KOPT-K1 (cell line): ENCODE measurements around the gene ATXN7.

ENCODE experiments used
- H3K27ac ChIP-seq: fragments of 200-600 bp; sonication (generic); 2 replicates; pipeline ENCODE4 v1.5.1; 2016; ENCODE audit warnings: antibody characterized with exemption, mild to moderate bottlenecking, low read depth, low read length; ENCODE audit not compliant: poor library complexity, severe bottlenecking
- H3K36me3 ChIP-seq: fragments of 200-600 bp; sonication (generic); 2 replicates; pipeline ENCODE4 v1.5.1; 2017; ENCODE audit warnings: antibody characterized with exemption, mild to moderate bottlenecking, low read length, moderate library complexity; ENCODE audit not compliant: insufficient read depth
- H3K9me3 ChIP-seq: fragments of 200-600 bp; sonication (generic); 2 replicates; pipeline ENCODE4 v1.5.1; 2017; ENCODE audit warnings: antibody characterized with exemption, low read length, mild to moderate bottlenecking; ENCODE audit not compliant: insufficient read depth, poor library complexity, severe bottlenecking

ATXN7 gene

GRCh38 chr3:63927422-63928280 is 64.0 kb downstream of the ATXN7 start:
- Histone ChIP-seq H3K9me3 (no peaks in the 10 kb centered on the region), H3K36me3 (peaks cover 73% of the 10 kb centered on the region), H3K27ac (no peak overlapping the region)

GRCh38 chr3:63931290-63931689 is 67.6 kb downstream of the ATXN7 start:
- Histone ChIP-seq H3K9me3 (no peaks in the 10 kb centered on the region), H3K36me3 (peaks cover 67% of the 10 kb centered on the region), H3K27ac (no peak overlapping the region)

GRCh38 chr3:63932509-63933212 is 69.0 kb downstream of the ATXN7 start:
- peaks cover 54% of the 10 kb centered on the region for H3K36me3 ChIP-seq
- no peak overlapping the region for H3K27ac ChIP-seq
- no peaks in the 10 kb centered on the region for H3K9me3 ChIP-seq

- peaks cover 52% of the 10 kb centered on the region for H3K36me3 ChIP-seq
- no peaks in the 10 kb centered on the region for H3K9me3 ChIP-seq
- no peak overlapping the region for H3K27ac ChIP-seq
These were observed 69.8 kb downstream of the ATXN7 start for GRCh38 chr3:63933459-63933858.

- peaks cover 55% of the 10 kb centered on the region for H3K36me3 ChIP-seq
- no peaks in the 10 kb centered on the region for H3K9me3 ChIP-seq
- no peak overlapping the region for H3K27ac ChIP-seq
These were observed 70.6 kb downstream of the ATXN7 start for GRCh38 chr3:63934041-63934866.

GRCh38 chr3:63936925-63937324 is 73.3 kb downstream of the ATXN7 start:
- Histone ChIP-seq H3K27ac (no peak overlapping the region), H3K9me3 (no peaks in the 10 kb centered on the region), H3K36me3 (peaks cover 58% of the 10 kb centered on the region)

GRCh38 chr3:63937661-63938651 is 74.3 kb downstream of the ATXN7 start:
- Histone ChIP-seq H3K9me3 (no peaks in the 10 kb centered on the region), H3K27ac (no peak overlapping the region), H3K36me3 (peaks cover 54% of the 10 kb centered on the region)

GRCh38 chr3:63940389-63940757 is 76.7 kb downstream of the ATXN7 start:
- H3K36me3 ChIP-seq: peaks cover 58% of the 10 kb centered on the region
- no peak overlapping the region for H3K27ac ChIP-seq
- H3K9me3 ChIP-seq: no peaks in the 10 kb centered on the region

- peaks cover 53% of the 10 kb centered on the region for H3K36me3 ChIP-seq
- H3K9me3 ChIP-seq: no peaks in the 10 kb centered on the region
- no peak overlapping the region for H3K27ac ChIP-seq
These were observed 78.9 kb downstream of the ATXN7 start for GRCh38 chr3:63942528-63942927.

GRCh38 chr3:63943678-63944077 is 80.0 kb downstream of the ATXN7 start:
- H3K27ac ChIP-seq: no peak overlapping the region
- no peaks in the 10 kb centered on the region for H3K9me3 ChIP-seq
- H3K36me3 ChIP-seq: peaks cover 53% of the 10 kb centered on the region

- H3K27ac ChIP-seq: no peak overlapping the region
- no peaks in the 10 kb centered on the region for H3K9me3 ChIP-seq
- peaks cover 36% of the 10 kb centered on the region; the same call in 1 of the 2 replicates for H3K36me3 ChIP-seq
These were observed 82.0 kb downstream of the ATXN7 start for GRCh38 chr3:63945558-63946096.

GRCh38 chr3:63946753-63947152 is 83.1 kb downstream of the ATXN7 start:
- H3K9me3 ChIP-seq: no peaks in the 10 kb centered on the region
- H3K36me3 ChIP-seq: peaks cover 35% of the 10 kb centered on the region; the same call in 1 of the 2 replicates
- no peak overlapping the region for H3K27ac ChIP-seq

GRCh38 chr3:63947594-63947993 is 83.9 kb downstream of the ATXN7 start:
- Histone ChIP-seq H3K27ac (peak overlapping the region; percentile 7), H3K36me3 (peaks cover 31% of the 10 kb centered on the region; the same call in 1 of the 2 replicates), H3K9me3 (no peaks in the 10 kb centered on the region)

- Histone ChIP-seq H3K27ac (no peak overlapping the region), H3K9me3 (no peaks in the 10 kb centered on the region), H3K36me3 (peaks cover 32% of the 10 kb centered on the region)
These were observed 85.3 kb downstream of the ATXN7 start for GRCh38 chr3:63949005-63949404.
